ENCODE measurements around the gene HCN3.

Gene HCN3

DNA sequence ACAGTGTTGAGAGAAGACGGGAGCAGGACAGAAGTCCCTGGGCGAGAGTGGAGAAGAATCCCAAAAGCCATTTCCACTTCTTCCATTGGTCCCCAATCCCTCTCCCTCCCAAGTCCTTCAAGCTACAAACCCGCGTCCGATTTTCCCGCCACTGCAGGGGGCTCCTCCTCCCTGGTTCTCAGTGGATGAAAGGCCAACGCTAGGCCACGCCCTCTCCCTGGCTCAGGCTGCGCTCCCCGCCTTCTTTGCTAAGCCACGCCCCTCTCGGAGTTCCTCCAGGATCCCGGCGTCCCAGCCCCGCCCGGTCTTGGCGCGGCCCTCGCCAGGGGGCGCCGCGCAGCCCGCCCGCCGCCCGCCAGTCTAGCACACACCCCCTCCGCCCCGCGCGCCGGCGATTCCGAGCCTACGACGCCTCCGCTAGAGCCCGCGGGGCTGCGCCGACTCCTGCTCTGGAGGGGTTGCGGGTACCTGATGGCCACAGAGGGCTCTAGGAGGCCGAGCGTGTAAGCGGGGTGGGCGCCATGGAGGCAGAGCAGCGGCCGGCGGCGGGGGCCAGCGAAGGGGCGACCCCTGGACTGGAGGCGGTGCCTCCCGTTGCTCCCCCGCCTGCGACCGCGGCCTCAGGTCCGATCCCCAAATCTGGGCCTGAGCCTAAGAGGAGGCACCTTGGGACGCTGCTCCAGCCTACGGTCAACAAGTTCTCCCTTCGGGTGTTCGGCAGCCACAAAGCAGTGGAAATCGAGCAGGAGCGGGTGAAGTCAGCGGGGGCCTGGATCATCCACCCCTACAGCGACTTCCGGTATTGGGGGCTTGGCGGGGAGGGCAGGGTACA lies at the start of gene HCN3 (continued):
- TF ChIP-seq MZF1 (tag by site-specific recombination; IDR thresholded peaks at IDR 0.05; ENCODE audit: borderline replicate concordance) = no peak
- peak; percentile 94 for TF ChIP-seq ZNF335 (tag by site-specific recombination; conservative IDR thresholded peaks at IDR 0.05)
- peak; percentile 65 for TF ChIP-seq ZSCAN30 (tag by site-specific recombination; IDR thresholded peaks at IDR 0.05)
- no peak for TF ChIP-seq ZBTB1 (tag by site-specific recombination; IDR thresholded peaks at IDR 0.05)
- TF ChIP-seq, protein P1, sequence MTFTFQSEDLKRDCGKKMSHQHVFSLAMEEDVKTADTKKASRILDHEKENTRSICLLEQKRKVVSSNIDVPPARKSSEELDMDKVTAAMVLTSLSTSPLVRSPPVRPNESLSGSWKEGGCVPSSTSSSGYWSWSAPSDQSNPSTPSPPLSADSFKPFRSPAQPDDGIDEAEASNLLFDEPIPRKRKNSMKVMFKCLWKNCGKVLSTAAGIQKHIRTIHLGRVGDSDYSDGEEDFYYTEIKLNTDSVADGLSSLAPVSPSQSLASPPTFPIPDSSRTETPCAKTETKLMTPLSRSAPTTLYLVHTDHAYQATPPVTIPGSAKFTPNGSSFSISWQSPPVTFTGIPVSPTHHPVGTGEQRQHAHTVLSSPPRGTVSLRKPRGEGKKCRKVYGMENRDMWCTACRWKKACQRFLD (tag by site-specific recombination; IDR thresholded peaks at IDR 0.05) = no peak
- peak; percentile 95 for TF ChIP-seq KLF10 (tag by site-specific recombination; IDR thresholded peaks at IDR 0.05)
- TF ChIP-seq, protein P2, sequence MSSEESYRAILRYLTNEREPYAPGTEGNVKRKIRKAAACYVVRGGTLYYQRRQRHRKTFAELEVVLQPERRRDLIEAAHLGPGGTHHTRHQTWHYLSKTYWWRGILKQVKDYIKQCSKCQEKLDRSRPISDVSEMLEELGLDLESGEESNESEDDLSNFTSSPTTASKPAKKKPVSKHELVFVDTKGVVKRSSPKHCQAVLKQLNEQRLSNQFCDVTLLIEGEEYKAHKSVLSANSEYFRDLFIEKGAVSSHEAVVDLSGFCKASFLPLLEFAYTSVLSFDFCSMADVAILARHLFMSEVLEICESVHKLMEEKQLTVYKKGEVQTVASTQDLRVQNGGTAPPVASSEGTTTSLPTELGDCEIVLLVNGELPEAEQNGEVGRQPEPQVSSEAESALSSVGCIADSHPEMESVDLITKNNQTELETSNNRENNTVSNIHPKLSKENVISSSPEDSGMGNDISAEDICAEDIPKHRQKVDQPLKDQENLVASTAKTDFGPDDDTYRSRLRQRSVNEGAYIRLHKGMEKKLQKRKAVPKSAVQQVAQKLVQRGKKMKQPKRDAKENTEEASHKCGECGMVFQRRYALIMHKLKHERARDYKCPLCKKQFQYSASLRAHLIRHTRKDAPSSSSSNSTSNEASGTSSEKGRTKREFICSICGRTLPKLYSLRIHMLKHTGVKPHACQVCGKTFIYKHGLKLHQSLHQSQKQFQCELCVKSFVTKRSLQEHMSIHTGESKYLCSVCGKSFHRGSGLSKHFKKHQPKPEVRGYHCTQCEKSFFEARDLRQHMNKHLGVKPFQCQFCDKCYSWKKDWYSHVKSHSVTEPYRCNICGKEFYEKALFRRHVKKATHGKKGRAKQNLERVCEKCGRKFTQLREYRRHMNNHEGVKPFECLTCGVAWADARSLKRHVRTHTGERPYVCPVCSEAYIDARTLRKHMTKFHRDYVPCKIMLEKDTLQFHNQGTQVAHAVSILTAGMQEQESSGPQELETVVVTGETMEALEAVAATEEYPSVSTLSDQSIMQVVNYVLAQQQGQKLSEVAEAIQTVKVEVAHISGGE (tag by site-specific recombination; conservative IDR thresholded peaks at IDR 0.05; ENCODE audit: low read depth) = peak; percentile 58; the same call in 1 of the 2 replicates
- TF ChIP-seq OVOL3 (tag by site-specific recombination; IDR thresholded peaks at IDR 0.05) = no peak; the same call in 1 of the 2 replicates
- TF ChIP-seq, protein P3, sequence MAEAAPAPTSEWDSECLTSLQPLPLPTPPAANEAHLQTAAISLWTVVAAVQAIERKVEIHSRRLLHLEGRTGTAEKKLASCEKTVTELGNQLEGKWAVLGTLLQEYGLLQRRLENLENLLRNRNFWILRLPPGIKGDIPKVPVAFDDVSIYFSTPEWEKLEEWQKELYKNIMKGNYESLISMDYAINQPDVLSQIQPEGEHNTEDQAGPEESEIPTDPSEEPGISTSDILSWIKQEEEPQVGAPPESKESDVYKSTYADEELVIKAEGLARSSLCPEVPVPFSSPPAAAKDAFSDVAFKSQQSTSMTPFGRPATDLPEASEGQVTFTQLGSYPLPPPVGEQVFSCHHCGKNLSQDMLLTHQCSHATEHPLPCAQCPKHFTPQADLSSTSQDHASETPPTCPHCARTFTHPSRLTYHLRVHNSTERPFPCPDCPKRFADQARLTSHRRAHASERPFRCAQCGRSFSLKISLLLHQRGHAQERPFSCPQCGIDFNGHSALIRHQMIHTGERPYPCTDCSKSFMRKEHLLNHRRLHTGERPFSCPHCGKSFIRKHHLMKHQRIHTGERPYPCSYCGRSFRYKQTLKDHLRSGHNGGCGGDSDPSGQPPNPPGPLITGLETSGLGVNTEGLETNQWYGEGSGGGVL (tag by site-specific recombination; IDR thresholded peaks at IDR 0.05) = peak; percentile 34; the same call in 1 of the 2 replicates
- TF ChIP-seq ZNF830 (tag by site-specific recombination; IDR thresholded peaks at IDR 0.05; ENCODE audit: low read depth) = no peak
- peak; percentile 63; the same call in 1 of the 2 replicates for TF ChIP-seq ZNF366 (tag by site-specific recombination; conservative IDR thresholded peaks at IDR 0.05)
- TF ChIP-seq KLF1 (tag by site-specific recombination; IDR thresholded peaks at IDR 0.05) = 0 out of 2 replicates have a peak, but pooled peaks have one; percentile 25
- TF ChIP-seq ZSCAN16 (tag by site-specific recombination; IDR thresholded peaks at IDR 0.05) = no peak
- TF ChIP-seq ZBTB21 (tag by site-specific recombination; IDR thresholded peaks at IDR 0.05) = no peak
- TF ChIP-seq, protein P4, sequence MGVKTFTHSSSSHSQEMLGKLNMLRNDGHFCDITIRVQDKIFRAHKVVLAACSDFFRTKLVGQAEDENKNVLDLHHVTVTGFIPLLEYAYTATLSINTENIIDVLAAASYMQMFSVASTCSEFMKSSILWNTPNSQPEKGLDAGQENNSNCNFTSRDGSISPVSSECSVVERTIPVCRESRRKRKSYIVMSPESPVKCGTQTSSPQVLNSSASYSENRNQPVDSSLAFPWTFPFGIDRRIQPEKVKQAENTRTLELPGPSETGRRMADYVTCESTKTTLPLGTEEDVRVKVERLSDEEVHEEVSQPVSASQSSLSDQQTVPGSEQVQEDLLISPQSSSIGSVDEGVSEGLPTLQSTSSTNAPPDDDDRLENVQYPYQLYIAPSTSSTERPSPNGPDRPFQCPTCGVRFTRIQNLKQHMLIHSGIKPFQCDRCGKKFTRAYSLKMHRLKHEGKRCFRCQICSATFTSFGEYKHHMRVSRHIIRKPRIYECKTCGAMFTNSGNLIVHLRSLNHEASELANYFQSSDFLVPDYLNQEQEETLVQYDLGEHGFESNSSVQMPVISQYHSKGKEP (tag by site-specific recombination; IDR thresholded peaks at IDR 0.05) = no peak
- TF ChIP-seq ZNF302 (tag by site-specific recombination; IDR thresholded peaks at IDR 0.05; ENCODE audit: low read depth) = no peak
- TF ChIP-seq ZNF184 (tag by site-specific recombination; IDR thresholded peaks at IDR 0.05) = 0 out of 2 replicates have a peak, but pooled peaks have one; percentile 21
- TF ChIP-seq GLIS2 (tag by site-specific recombination; IDR thresholded peaks at IDR 0.05) = peak; percentile 98
- TF ChIP-seq ZNF624 (tag by site-specific recombination; IDR thresholded peaks at IDR 0.05) = no peak
- no peak for TF ChIP-seq FEZF1 (tag by site-specific recombination; IDR thresholded peaks at IDR 0.05)
- peak; percentile 69; the same call in 1 of the 2 replicates for TF ChIP-seq ZEB2 (tag by site-specific recombination; IDR thresholded peaks at IDR 0.05)
- TF ChIP-seq ZNF530 (tag by site-specific recombination; IDR thresholded peaks at IDR 0.05; ENCODE audit: low read depth) = no peak

All from HEK293 (cell line).